OCI-LY3 (cell line): ENCODE data around the gene SPSB1.

Experiments used
- H2AFZ ChIP-seq: fragments of 200-600, 300-600 bp; shearing (Covaris generic); 2 replicates; pipeline ENCODE4 v1.6.0; 2014; ENCODE audit warnings: antibody characterized with exemption, low read depth, low read length
- H3K27ac ChIP-seq: fragments of 200-600, 300-600 bp; sonication (generic); 2 replicates; pipeline ENCODE4 v1.5.1; 2014; ENCODE audit warnings: mild to moderate bottlenecking, low read length, moderate library complexity, mixed read lengths
- H3K27me3 ChIP-seq: fragments of 200-600, 300-600 bp; sonication (generic); 2 replicates; pipeline ENCODE4 v1.6.1; 2014; ENCODE audit warnings: low read depth, low read length, mixed read lengths
- H3K36me3 ChIP-seq: fragments of 200-600, 300-600 bp; sonication (generic); replicated peaks from 2 replicates; pipeline ENCODE3; 2014; ENCODE audit warnings: low read depth, low read length, mixed read lengths
- H3K4me1 ChIP-seq: fragments of 300-600, 200-600 bp; sonication (generic); 2 replicates; pipeline ENCODE4 v1.6.1; 2014; ENCODE audit warnings: low read length, mixed read lengths
- H3K4me2 ChIP-seq: fragments of 200-600, 300-600 bp; sonication (generic); 2 replicates; pipeline ENCODE4 v1.6.1; 2014; ENCODE audit warnings: low read length, mixed read lengths
- H3K4me3 ChIP-seq: fragments of 300-600, 200-600 bp; sonication (generic); 2 replicates; pipeline ENCODE4 v1.5.1; 2014; ENCODE audit warnings: antibody characterized with exemption, mild to moderate bottlenecking, low read length, moderate library complexity
- H3K79me2 ChIP-seq: fragments of 300-600, 200-600 bp; shearing (Covaris generic); 2 replicates; pipeline ENCODE4 v1.6.1; 2014; ENCODE audit warnings: mild to moderate bottlenecking, low read length, mixed read lengths
- H3K9ac ChIP-seq: fragments of 300-600, 200-600 bp; shearing (Covaris generic); 2 replicates; pipeline ENCODE4 v1.6.0; 2014; ENCODE audit warnings: mild to moderate bottlenecking, low read length, moderate library complexity
- H3K9me3 ChIP-seq: fragments of 200-600, 300-600 bp; shearing (Covaris generic); 2 replicates; pipeline ENCODE4 v1.6.1; 2014; ENCODE audit warnings: low read length, mixed read lengths; ENCODE audit not compliant: insufficient read depth
- H4K20me1 ChIP-seq: fragments of 200-600, 300-600 bp; sonication (generic); 2 replicates; pipeline ENCODE4 v1.6.1; 2016; ENCODE audit warnings: low read length, mixed read lengths; ENCODE audit not compliant: insufficient read depth
- CTCF ChIP-seq: fragments of 200-600, 300-600 bp; sonication (generic); IDR thresholded peaks from 2 replicates; pipeline ENCODE4 v1.5.1; 2014; ENCODE audit warnings: antibody characterized with exemption, low read length, low read depth
- EZH2phosphoT487 ChIP-seq: fragments of 200-600 bp; shearing (Covaris generic); IDR thresholded peaks from 2 replicates; pipeline ENCODE4 v1.6.1; 2018; ENCODE audit warnings: antibody characterized with exemption, mixed run types, low read depth

The SPSB1 gene

GRCh38 chr1:9267827-9268581, 24.7 kb upstream of the SPSB1 start:
- Histone ChIP-seq H3K9me3 (no peaks in the 10 kb centered on the region), H3K36me3 (no peaks in the 10 kb centered on the region), H3K4me2 (no peak overlapping the region), H3K79me2 (no peaks in the 10 kb centered on the region), H3K9ac (no peak overlapping the region), H4K20me1 (no peaks in the 10 kb centered on the region), H2AFZ (no peak overlapping the region), H3K27ac (no peak overlapping the region), H3K4me3 (no peak overlapping the region), H3K4me1 (0 out of 2 replicates have a peak, but pooled peaks cover 2% of the 10 kb centered on the region), H3K27me3 (no peaks in the 10 kb centered on the region)
- TF ChIP-seq CTCF: no peak
- no peak for TF ChIP-seq EZH2phosphoT487

GRCh38 chr1:9269078-9269501, 23.6 kb upstream of the SPSB1 start:
- H3K27ac ChIP-seq: no peak overlapping the region
- H3K27me3 ChIP-seq: no peaks in the 10 kb centered on the region
- TF ChIP-seq CTCF: no peak
- TF ChIP-seq EZH2phosphoT487: no peak
- no peaks in the 10 kb centered on the region for H3K79me2 ChIP-seq
- H3K4me1 ChIP-seq: 0 out of 2 replicates have a peak, but pooled peaks cover 2% of the 10 kb centered on the region
- no peak overlapping the region for H2AFZ ChIP-seq
- H3K4me3 ChIP-seq: no peak overlapping the region
- H3K9ac ChIP-seq: no peak overlapping the region
- H3K9me3 ChIP-seq: no peaks in the 10 kb centered on the region
- H3K36me3 ChIP-seq: no peaks in the 10 kb centered on the region
- H4K20me1 ChIP-seq: no peaks in the 10 kb centered on the region
- H3K4me2 ChIP-seq: no peak overlapping the region

GRCh38 chr1:9269721-9270120, 23.0 kb upstream of the SPSB1 start:
- H4K20me1 ChIP-seq: no peaks in the 10 kb centered on the region
- H3K27me3 ChIP-seq: no peaks in the 10 kb centered on the region
- no peaks in the 10 kb centered on the region for H3K79me2 ChIP-seq
- H3K4me1 ChIP-seq: peaks cover 2% of the 10 kb centered on the region; the same call in 1 of the 2 replicates
- no peak overlapping the region for H3K9ac ChIP-seq
- H3K9me3 ChIP-seq: no peaks in the 10 kb centered on the region
- no peak overlapping the region for H3K27ac ChIP-seq
- TF ChIP-seq CTCF (no peak), EZH2phosphoT487 (no peak)
- no peak overlapping the region for H2AFZ ChIP-seq
- no peaks in the 10 kb centered on the region for H3K36me3 ChIP-seq
- H3K4me2 ChIP-seq: no peak overlapping the region
- H3K4me3 ChIP-seq: no peak overlapping the region

- TF ChIP-seq EZH2phosphoT487 (no peak), CTCF (no peak)
- Histone ChIP-seq H3K27me3 (no peaks in the 10 kb centered on the region), H3K9me3 (no peaks in the 10 kb centered on the region), H3K79me2 (no peaks in the 10 kb centered on the region), H4K20me1 (no peaks in the 10 kb centered on the region), H3K9ac (no peak overlapping the region), H3K4me3 (no peak overlapping the region), H2AFZ (no peak overlapping the region), H3K4me2 (no peak overlapping the region), H3K36me3 (no peaks in the 10 kb centered on the region), H3K27ac (no peak overlapping the region), H3K4me1 (peaks cover 9% of the 10 kb centered on the region)
These were observed 22.3 kb upstream of the SPSB1 start for GRCh38 chr1:9270290-9270883.
